Esophagus muscularis mucosa (tissue), 3 donors: ENCODE data around the gene IFI16.

ENCODE experiments used
- EP300 ChIP-seq: sonication (generic); formaldehyde crosslinking; IDR thresholded peaks from one replicate; pipeline ENCODE4 v1.6.1; 2017; ENCODE audit warnings: antibody characterized with exemption
- POLR2A ChIP-seq: fragments of 450-650 bp; IDR thresholded peaks from one replicate; pipeline ENCODE4 v1.6.1; 2017; ENCODE audit warnings: antibody characterized with exemption, moderate library complexity, mild to moderate bottlenecking, low read depth
- POLR2AphosphoS5 ChIP-seq, 2 donors: sonication (generic); formaldehyde crosslinking; IDR thresholded peaks; one replicate each; pipeline ENCODE4 v1.6.1; 2017; ENCODE audit warnings: antibody characterized with exemption in 2 of 2

DNA sequence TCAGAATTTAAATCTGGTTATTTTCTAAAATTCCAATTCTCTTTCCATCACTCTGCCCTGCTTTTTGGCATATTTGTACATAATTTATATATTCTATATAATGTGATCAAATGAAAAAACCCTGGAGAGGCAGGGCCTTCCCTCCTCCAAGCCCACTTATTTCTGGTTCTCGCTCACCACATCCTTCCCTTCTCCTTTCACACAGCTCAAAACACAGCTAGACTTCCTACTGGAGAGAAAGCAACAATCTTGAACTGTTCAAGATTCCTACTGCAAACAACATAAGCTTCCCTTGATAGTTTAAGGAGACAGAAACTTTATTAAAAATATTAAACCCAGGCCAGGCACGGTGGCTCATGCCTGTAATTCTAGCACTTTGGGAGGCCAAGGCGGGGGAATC, 74.4 kb downstream of the IFI16 start:
- no peak for TF ChIP-seq EP300
- no peak for TF ChIP-seq POLR2A
- no peak for TF ChIP-seq POLR2AphosphoS5 (IDR thresholded peaks at IDR 0.05)
